ENCODE data around the gene GAA.
"Not testable (repeated sequence)": the region's sequence is repeated elsewhere in the genome, so short reads cannot be mapped to it uniquely, and the experiment has no call there.

Gene GAA

GRCh38 chr17:80083136-80083661, 18.2 kb upstream of the GAA start:
- in situ Hi-C loops (cut with MboI; ENCODE audit: low sequenced_read_pairs, unreplicated experiment): no loop called here
- no peak for TF ChIP-seq CTCF (IDR thresholded peaks at IDR 0.05; ENCODE audit: borderline replicate concordance, control extremely low read depth, extremely low read depth, insufficient read depth, missing control alignments)
- DNase-seq (ENCODE audit: low spot score): no peak

DNA sequence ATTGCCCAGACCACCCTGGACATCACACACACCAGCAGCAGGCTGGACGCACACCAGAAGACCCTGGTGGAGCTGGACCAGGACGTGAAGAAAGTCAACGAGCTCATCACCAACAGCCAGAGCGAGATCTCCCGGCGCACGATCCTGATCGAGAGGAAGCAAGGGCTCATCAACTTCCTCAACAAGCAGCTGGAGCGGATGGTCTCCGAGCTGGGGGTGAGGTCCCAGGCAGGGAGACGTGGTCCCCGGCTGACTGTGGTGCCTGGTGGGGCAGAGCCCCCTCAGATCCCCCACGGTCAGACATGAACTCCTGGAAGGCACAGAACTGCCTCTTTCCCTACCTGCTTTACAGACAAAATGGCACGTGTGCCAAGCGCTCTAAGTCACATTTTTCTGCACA, 16.6 kb upstream of the GAA start:
- no peak for DNase-seq (ENCODE audit: low spot score)
- no peak for TF ChIP-seq CTCF (IDR thresholded peaks at IDR 0.05; ENCODE audit: borderline replicate concordance, control extremely low read depth, extremely low read depth, insufficient read depth, missing control alignments)
- in situ Hi-C loops (cut with MboI; ENCODE audit: low sequenced_read_pairs, unreplicated experiment): no loop called here

- in situ Hi-C loops (cut with MboI; ENCODE audit: low sequenced_read_pairs, unreplicated experiment): no loop called here
- no peak for TF ChIP-seq CTCF (IDR thresholded peaks at IDR 0.05; ENCODE audit: borderline replicate concordance, control extremely low read depth, extremely low read depth, insufficient read depth, missing control alignments)
- DNase-seq (ENCODE audit: low spot score): no peak
Measured at GRCh38 chr17:80086081-80086480, 15.3 kb upstream of the GAA start.

GRCh38 chr17:80086616-80087015, 14.8 kb upstream of the GAA start:
- no peak for TF ChIP-seq CTCF (IDR thresholded peaks at IDR 0.05; ENCODE audit: borderline replicate concordance, control extremely low read depth, extremely low read depth, insufficient read depth, missing control alignments)
- in situ Hi-C loops (cut with MboI; ENCODE audit: low sequenced_read_pairs, unreplicated experiment): no loop called here
- no peak for DNase-seq (ENCODE audit: low spot score)

- in situ Hi-C loops (cut with MboI; ENCODE audit: low sequenced_read_pairs, unreplicated experiment): no loop called here
- DNase-seq (ENCODE audit: low spot score): no peak
Measured at GRCh38 chr17:80087346-80088265, 13.8 kb upstream of the GAA start.

DNA sequence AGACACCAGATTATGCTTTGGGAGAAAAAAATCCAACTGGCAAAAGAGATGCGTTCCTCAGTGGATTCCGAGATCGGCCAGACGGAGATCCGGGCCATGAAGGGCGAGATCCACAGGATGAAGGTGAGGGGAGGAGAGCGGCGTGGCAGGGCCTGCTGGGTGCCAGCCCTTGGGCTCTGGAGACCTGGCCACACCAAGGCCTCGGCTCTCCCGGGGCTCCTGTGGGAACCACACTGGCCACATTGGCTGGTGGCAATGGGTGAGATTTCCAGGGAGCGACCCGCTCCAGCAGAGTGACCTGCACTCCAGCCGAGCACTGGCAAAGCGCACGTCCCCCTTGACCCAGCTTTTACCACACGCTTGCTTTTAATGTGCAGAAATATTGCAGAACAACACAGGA, 11.6 kb upstream of the GAA start:
- no peak for DNase-seq (ENCODE audit: low spot score)
- no peak for TF ChIP-seq CTCF (IDR thresholded peaks at IDR 0.05; ENCODE audit: borderline replicate concordance, control extremely low read depth, extremely low read depth, insufficient read depth, missing control alignments)
- in situ Hi-C loops (cut with MboI; ENCODE audit: low sequenced_read_pairs, unreplicated experiment): no loop called here

More at GRCh38 chr17:80087346-80088265, 13.8 kb upstream of the GAA start:
- TF ChIP-seq CTCF (IDR thresholded peaks at IDR 0.05; ENCODE audit: borderline replicate concordance, control extremely low read depth, extremely low read depth, insufficient read depth, missing control alignments): no peak

- DNase-seq (ENCODE audit: low spot score); in situ Hi-C loops (cut with MboI; ENCODE audit: low sequenced_read_pairs, unreplicated experiment): not testable (repeated sequence)
Measured at GRCh38 chr17:80090164-80090563, 11.2 kb upstream of the GAA start.
